GM13977 (cell line): Measurements from ENCODE around the gene GNPTAB.

Source experiments
- DNase-seq: peaks from one replicate; pipeline ENCODE4 v3.0.0; 2012; ENCODE audit warnings: low spot score
- in situ Hi-C: fragments of 300-500 bp; cut with MboI; formaldehyde crosslinking; loops from one replicate; pipeline ENCODE4 v1.12.0; 2022; ENCODE audit warnings: low sequenced_read_pairs, low pct_unique_long_range_greater_than_20kb, mixed read lengths, inconsistent platforms; ENCODE audit not compliant: unreplicated experiment
- TF ChIP-seq, protein P1 (sequence below): IDR thresholded peaks from 2 replicates; pipeline ENCODE4 v1.5.1; 2012; ENCODE audit warnings: mild to moderate bottlenecking, control low read depth; ENCODE audit not compliant: insufficient read depth; ENCODE audit errors: extremely low read depth, missing control alignments

The GNPTAB gene

DNA sequence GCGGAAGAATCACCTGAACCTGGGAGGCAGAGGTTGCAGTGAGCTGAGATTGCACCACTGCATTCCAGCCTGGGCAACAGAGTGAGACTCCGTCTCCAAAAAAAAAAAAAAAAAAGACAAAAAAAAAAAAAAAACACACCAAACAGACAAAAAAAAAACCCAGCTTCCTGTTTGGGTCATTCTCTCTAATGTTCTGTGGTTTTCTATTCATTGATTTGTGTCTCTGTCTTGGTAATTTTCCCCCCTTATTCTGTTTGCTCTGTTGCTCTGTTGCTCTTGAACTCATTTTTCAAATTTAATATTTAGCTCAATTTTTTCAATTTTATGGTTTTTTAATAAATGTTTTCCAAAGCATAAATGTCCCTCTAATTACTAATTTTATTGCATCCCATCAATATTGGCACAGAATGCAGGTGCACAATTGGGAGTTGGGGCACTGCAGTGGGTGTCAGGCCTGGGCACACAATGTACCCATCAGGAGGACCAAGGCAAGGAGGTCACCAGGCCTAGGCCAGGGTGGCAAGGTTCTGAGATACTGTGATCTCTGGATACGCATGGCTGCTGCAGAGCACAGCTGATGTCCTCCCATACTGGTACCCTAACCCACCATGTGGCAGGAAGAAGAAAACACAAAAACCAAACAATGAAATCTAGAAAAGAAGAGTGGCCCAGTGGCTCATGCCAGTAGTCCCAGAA is 8.0 kb upstream of the GNPTAB start:
- in situ Hi-C loops: loop anchor here (10.0 kb wide), 1 partner anchor 424 kb away; no protein-coding TSS in a partner anchor
- TF ChIP-seq, protein P1, sequence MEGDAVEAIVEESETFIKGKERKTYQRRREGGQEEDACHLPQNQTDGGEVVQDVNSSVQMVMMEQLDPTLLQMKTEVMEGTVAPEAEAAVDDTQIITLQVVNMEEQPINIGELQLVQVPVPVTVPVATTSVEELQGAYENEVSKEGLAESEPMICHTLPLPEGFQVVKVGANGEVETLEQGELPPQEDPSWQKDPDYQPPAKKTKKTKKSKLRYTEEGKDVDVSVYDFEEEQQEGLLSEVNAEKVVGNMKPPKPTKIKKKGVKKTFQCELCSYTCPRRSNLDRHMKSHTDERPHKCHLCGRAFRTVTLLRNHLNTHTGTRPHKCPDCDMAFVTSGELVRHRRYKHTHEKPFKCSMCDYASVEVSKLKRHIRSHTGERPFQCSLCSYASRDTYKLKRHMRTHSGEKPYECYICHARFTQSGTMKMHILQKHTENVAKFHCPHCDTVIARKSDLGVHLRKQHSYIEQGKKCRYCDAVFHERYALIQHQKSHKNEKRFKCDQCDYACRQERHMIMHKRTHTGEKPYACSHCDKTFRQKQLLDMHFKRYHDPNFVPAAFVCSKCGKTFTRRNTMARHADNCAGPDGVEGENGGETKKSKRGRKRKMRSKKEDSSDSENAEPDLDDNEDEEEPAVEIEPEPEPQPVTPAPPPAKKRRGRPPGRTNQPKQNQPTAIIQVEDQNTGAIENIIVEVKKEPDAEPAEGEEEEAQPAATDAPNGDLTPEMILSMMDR: no peak
- DNase-seq: no peak

DNA sequence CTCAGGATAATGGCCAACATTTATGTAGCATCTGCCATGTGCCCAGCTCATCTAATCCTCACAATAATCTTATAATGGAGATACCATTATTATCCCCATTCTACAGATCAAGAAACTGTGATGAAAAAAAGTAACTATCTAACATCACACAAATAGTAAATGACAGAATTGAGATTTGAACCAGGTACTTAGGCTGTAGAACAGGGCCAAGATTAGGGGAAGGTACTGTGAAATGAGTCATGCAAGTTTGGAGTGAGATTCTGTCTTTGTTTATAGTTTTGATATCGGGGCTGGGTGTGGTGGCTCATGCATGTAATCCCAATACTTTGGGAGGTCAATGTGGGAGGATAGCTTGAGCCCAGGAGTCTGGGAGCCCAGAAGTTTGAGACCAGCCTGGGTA is 1.3 kb upstream of the GNPTAB start:
- in situ Hi-C loops: loop anchor here (5.0 to 10.0 kb wide), 2 partner anchors 50 to 417 kb away; no protein-coding TSS in a partner anchor
- no peak for DNase-seq
- TF ChIP-seq, protein P1: no peak

DNA sequence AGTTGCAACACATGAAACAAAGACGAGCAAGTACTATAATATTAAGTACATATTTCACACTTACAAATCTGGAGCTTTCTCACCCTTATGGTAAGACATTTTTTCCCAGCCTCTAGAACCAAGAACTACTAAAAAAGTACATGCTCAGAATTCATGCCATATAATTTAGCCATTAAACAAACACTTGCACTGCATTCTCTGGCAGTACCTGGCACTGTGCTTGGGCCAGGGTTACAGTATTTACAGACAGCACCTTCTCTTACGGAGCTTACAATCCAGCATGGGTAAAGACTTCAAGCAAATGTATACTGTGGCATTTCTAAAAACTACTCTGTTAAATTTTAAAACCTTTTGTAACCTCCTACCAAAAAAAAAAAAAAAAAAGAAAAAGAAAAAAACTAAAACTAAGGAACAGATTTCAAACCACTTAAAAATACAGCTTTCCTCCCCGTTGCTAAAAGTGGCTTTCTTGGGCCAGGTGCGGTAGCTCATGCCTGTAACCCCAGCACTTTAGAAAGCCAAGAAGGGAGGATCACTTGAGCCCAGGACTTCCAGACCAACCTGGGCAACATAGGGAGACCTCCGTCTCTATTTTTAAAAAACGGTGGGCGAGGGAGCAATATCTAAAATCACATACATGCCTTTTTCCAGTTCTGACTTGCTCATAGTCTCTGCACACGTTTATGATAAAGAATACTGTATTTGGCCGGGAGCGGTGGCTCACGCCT is 956 bp downstream of the GNPTAB start:
- no peak for DNase-seq
- in situ Hi-C loops: loop anchor here (5.0 to 10.0 kb wide), 2 partner anchors 48 to 415 kb away; no protein-coding TSS in a partner anchor
- TF ChIP-seq, protein P1: no peak

DNA sequence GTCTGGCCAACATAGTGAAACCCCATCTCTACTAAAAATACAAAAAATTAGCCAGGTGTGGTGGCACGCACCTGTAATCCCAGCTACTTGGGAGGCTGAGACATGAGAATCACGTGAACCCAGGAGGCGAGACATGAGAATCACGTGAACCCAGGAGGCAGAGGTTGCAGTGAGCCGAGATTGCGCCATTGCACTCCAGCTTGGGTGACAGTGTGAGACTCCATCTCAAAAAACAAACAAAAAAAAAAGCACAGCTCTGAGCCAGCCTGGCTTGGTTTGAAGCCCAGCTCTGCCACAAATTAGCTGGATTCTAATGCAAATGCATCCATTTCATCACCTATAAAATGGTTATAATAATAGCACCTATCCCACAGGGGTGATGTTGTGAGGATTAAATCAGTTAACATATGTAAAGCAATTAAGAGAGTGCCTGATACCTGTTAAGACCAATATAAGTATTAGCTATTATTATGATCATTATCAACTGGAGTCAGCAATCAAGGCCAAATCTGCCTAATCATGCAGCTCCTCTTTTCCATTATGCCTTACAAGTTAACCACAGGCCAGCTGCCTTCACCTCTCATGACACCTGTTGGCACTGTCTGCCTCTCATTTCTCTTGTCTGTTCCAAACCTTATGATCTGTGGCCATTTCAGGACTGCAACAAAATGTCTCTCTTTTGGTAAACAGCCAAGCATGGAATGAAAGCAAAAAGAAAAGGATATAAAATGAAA is 2.1 kb downstream of the GNPTAB start:
- no peak for DNase-seq
- TF ChIP-seq, protein P1: no peak
- in situ Hi-C loops: no loop called here

DNA sequence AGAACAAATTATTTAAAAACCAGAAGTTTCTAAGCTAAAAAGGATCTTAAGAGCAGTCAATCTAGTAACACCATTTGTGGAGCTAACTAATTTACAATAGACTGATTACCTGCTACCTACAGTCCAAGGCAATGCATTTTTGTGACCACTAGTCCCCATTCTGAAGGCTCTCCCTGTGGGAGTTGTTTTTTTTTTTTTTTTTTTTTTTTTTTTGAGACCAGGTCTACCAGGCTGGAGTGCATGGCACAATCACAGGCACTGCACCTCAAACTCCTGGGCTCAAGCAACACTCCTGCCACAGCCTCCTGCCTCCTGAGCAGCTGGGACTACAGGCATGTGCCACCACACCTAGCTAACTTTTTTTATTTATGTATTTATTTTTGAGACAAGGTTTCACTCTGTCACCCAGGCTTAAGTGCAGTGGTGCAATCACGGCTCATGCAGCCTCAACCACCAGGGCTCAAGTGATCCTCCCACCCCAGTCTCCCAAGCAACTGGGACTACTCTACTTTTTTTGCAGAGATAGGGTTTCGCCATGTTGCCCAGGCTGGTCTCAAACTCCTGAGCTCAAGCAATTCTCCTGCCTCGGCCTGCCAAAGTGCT is 3.9 kb downstream of the GNPTAB start:
- in situ Hi-C loops: no loop called here
- TF ChIP-seq, protein P1: no peak
- DNase-seq: no peak

DNA sequence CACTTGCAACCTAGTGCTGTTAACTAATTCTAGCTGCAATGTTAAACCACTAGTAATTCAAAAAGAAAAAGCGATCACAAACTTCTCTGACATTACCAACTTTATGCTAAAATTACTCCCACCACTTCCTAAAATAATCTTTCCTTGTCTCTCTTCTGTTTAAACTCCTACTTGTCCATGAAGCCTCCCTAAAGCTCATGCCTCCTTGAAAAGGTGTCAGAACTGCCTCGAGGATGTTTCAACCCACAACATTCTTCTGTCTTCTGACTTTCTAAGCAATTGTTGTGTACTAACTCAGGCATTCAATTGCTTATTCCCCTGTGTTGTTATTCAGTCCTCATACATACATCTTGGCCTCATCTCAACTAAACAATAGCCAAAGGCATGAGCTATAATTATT is 5.9 kb downstream of the GNPTAB start:
- DNase-seq: no peak
- in situ Hi-C loops: no loop called here
- TF ChIP-seq, protein P1: no peak
